K562 (cell line): ENCODE results near the gene FADS6.

Experiments used
- ARID3A ChIP-seq: IDR thresholded peaks from 2 replicates; pipeline ENCODE4 v1.6.1; 2012; ENCODE audit warnings: low read depth, low read length, improper control_type of control experiment, borderline replicate concordance
- ATF4 ChIP-seq: fragments of 450-650 bp; formaldehyde crosslinking; IDR thresholded peaks from 2 replicates; pipeline ENCODE4 v1.4.0; 2022; ENCODE audit warnings: mild to moderate bottlenecking, moderate library complexity
- CTCF ChIP-seq, 3 experiments: IDR thresholded peaks in 2 of 3; conservative IDR thresholded peaks in 1 of 3; 2 replicates each; pipeline ENCODE4 v1.5.1; 2011 to 2012; ENCODE audit warnings: low read length in 3 of 3, mild to moderate bottlenecking in 3 of 3, control low read depth in 2 of 3, improper control_type of control experiment in 1 of 3, inconsistent platforms in 1 of 3, low read depth in 1 of 3, mixed read lengths in 1 of 3, moderate library complexity in 1 of 3; ENCODE audit not compliant: insufficient read depth in 2 of 3
- HNRNPUL1 ChIP-seq: fragments of 200-400 bp; formaldehyde crosslinking; IDR thresholded peaks from 2 replicates; pipeline ENCODE4 v1.6.1; 2017; ENCODE audit warnings: low read length
- NR3C1 ChIP-seq: sonication (generic); formaldehyde crosslinking; IDR thresholded peaks from 2 replicates; pipeline ENCODE4 v1.8.1; 2022; ENCODE audit warnings: missing genetic modification reagents
- XRCC5 ChIP-seq: fragments of 200-400 bp; formaldehyde crosslinking; IDR thresholded peaks from 2 replicates; pipeline ENCODE4 v1.6.1; 2017; ENCODE audit warnings: low read depth, mild to moderate bottlenecking, low read length

- no peak for TF ChIP-seq CTCF (IDR thresholded peaks at IDR 0.05 in 2 of 3, conservative IDR thresholded peaks at IDR 0.05 in 1 of 3; ENCODE audit: insufficient read depth in 2 of 3, low read depth in 1 of 3, low read length in 3 of 3)
- TF ChIP-seq NR3C1 (CRISPR knock-in tag) = no peak
- no peak for TF ChIP-seq HNRNPUL1
- TF ChIP-seq XRCC5 = no peak
- no peak for TF ChIP-seq ATF4
- no peak for TF ChIP-seq ARID3A
These were observed 62.6 kb downstream of the FADS6 start for GRCh38 chr17:74830861-74831260.
